ENCODE measurements around the gene PPFIA3.
"Not testable (repeated sequence)": the region's sequence is repeated elsewhere in the genome, so short reads cannot be mapped to it uniquely, and the experiment has no call there.

Gene PPFIA3

GRCh38 chr19:49182010-49182847, 62.9 kb downstream of the PPFIA3 start:
- not testable (repeated sequence) for DNase-seq (ENCODE audit: low read depth, low spot score)

DNA sequence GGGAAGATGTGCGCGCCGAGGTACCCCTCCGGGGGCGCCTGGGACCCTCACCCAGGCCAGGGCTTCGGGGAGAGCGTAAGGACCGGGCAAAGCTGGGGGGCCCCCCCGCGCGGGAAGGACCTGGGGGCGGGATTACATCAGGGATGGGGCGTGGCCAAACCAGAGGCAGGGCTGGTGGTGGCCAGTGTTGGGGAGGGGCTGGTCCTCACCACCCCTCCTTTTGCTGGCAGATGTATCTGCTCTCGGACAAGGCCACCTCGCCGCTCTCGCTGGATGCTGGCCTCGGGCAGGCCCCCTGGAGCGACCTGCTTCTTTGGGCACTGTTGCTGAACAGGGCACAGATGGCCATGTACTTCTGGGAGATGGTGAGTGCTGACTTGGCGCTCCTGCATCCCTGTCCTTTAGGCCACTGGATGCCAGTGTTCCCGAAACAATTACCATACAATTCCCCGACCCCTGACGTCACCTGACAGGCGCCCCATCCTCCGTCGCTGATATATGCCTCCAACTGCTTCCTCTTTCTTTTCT, 63.6 kb downstream of the PPFIA3 start:
- no peak for DNase-seq (ENCODE audit: low read depth, low spot score)

- no peak for DNase-seq (ENCODE audit: low read depth, low spot score)
Observed at GRCh38 chr19:49186108-49186507, 66.8 kb downstream of the PPFIA3 start.

GRCh38 chr19:49188626-49189200, 69.4 kb downstream of the PPFIA3 start:
- DNase-seq (ENCODE audit: low read depth, low spot score): no peak

DNA sequence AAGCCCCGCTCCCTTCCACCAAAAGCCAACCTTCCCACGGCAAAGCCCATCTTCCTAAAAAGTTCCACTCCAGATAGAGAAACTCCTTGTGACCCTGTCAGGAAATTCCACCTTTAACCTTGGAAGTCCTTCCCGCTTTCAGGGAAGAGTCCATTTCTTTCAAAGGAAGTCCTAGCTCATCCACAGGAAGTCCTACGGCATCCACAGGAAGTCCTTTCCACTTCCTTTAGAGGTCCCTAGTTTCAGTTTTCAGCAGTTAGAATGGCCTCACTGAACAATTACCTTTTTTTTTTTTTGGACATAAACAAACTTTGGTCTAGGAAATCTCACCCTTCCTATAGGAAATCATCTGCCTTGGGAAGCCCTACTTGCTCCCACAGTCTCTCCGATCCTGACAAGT, 69.9 kb downstream of the PPFIA3 start:
- no peak for DNase-seq (ENCODE audit: low read depth, low spot score)

GRCh38 chr19:49190781-49191180, 71.4 kb downstream of the PPFIA3 start:
- no peak for DNase-seq (ENCODE audit: low read depth, low spot score)

GRCh38 chr19:49193822-49194394, 74.6 kb downstream of the PPFIA3 start:
- no peak for DNase-seq (ENCODE audit: low read depth, low spot score)

DNA sequence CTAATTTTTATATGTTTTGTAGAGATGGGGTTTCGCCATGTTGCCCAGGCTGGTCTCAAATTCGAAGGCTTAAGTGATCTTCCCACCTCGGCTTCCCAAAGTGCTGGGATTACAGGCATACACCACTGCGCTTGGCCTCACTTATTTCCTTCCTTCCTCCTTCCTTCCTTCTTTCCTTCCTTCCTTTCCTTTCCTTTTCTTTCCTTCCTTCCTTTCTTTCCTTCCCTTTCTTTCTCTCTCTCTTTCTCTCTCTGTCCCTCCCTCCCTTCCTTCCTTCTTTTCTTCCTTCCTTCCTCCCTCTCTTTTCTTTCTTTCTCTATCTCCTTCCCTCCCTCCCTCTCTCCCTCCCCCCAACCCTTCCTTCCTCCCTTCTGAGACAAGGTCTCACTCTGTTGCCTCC, 75.1 kb downstream of the PPFIA3 start:
- no peak for DNase-seq (ENCODE audit: low read depth, low spot score)

GRCh38 chr19:49196527-49197240, 77.3 kb downstream of the PPFIA3 start:
- DNase-seq (ENCODE audit: low read depth, low spot score): peak; percentile 45

GRCh38 chr19:49200238-49200862, 81.0 kb downstream of the PPFIA3 start:
- DNase-seq (ENCODE audit: low read depth, low spot score): no peak
